GM19463 (cell line): Measurements from ENCODE around the gene CSAD.
"Not testable (repeated sequence)": the region's sequence is repeated elsewhere in the genome, so short reads cannot be mapped to it uniquely, and the experiment has no call there.

Experiments
- ATAC-seq: cut with Tn5 transposase; IDR thresholded peaks from one replicate; pipeline ENCODE4 v1.9.1; 2021; ENCODE audit warnings: mild to moderate bottlenecking, moderate library complexity; ENCODE audit not compliant: unreplicated experiment

CSAD gene

GRCh38 chr12:53218551-53219291 lies 38.0 kb upstream of the CSAD start:
- ATAC-seq, result no peak

- no peak for ATAC-seq
Observed at GRCh38 chr12:53217931-53218307, 37.2 kb upstream of the CSAD start.

- no peak for ATAC-seq
Observed at GRCh38 chr12:53217051-53217930, 36.6 kb upstream of the CSAD start.

- ATAC-seq, result no peak
Observed at GRCh38 chr12:53215497-53215896, 34.8 kb upstream of the CSAD start.

- no peak for ATAC-seq
Observed at GRCh38 chr12:53214687-53215455, 34.1 kb upstream of the CSAD start.

- no peak for ATAC-seq
Observed at GRCh38 chr12:53214221-53214620, 33.5 kb upstream of the CSAD start.

- ATAC-seq, result peak; percentile 61
Observed at GRCh38 chr12:53213348-53213747, 32.6 kb upstream of the CSAD start.

GRCh38 chr12:53212931-53213330 lies 32.2 kb upstream of the CSAD start:
- no peak for ATAC-seq

GRCh38 chr12:53211476-53212381 lies 31.0 kb upstream of the CSAD start:
- ATAC-seq, result no peak

- ATAC-seq, result no peak
Observed at GRCh38 chr12:53210843-53211242, 30.1 kb upstream of the CSAD start.

- ATAC-seq, result no peak
Observed at GRCh38 chr12:53208877-53209463, 28.2 kb upstream of the CSAD start.

GRCh38 chr12:53208435-53208834 lies 27.7 kb upstream of the CSAD start:
- ATAC-seq, result no peak

- peak; percentile 50 for ATAC-seq
Observed at GRCh38 chr12:53207042-53207441, 26.3 kb upstream of the CSAD start, which contains the start of gene ITGB7. TSS of gene ITGB7 (minus strand) at chr12:53207251. CDS start at chr12:53200443, 6,808 bp downstream.

- ATAC-seq, result peak; percentile 69
Observed at GRCh38 chr12:53205747-53206419, 25.2 kb upstream of the CSAD start.

GRCh38 chr12:53204351-53204750 lies 23.6 kb upstream of the CSAD start:
- ATAC-seq, result no peak

- not testable (repeated sequence) for ATAC-seq
Observed at GRCh38 chr12:53202316-53202715, 21.6 kb upstream of the CSAD start.

GRCh38 chr12:53201639-53202038 lies 20.9 kb upstream of the CSAD start:
- no peak for ATAC-seq

GRCh38 chr12:53201177-53201541 lies 20.4 kb upstream of the CSAD start:
- no peak for ATAC-seq

- ATAC-seq, result peak; percentile 47
Observed at GRCh38 chr12:53200458-53201176, 19.9 kb upstream of the CSAD start.
